GM19452 (cell line): ENCODE results near the gene CFAP299.
"Not testable (repeated sequence)": the region's sequence is repeated elsewhere in the genome, so short reads cannot be mapped to it uniquely, and the experiment has no call there.

ENCODE experiments used
- ATAC-seq: cut with Tn5 transposase; IDR thresholded peaks from one replicate; pipeline ENCODE4 v1.9.1; 2021; ENCODE audit not compliant: unreplicated experiment

The CFAP299 gene

DNA sequence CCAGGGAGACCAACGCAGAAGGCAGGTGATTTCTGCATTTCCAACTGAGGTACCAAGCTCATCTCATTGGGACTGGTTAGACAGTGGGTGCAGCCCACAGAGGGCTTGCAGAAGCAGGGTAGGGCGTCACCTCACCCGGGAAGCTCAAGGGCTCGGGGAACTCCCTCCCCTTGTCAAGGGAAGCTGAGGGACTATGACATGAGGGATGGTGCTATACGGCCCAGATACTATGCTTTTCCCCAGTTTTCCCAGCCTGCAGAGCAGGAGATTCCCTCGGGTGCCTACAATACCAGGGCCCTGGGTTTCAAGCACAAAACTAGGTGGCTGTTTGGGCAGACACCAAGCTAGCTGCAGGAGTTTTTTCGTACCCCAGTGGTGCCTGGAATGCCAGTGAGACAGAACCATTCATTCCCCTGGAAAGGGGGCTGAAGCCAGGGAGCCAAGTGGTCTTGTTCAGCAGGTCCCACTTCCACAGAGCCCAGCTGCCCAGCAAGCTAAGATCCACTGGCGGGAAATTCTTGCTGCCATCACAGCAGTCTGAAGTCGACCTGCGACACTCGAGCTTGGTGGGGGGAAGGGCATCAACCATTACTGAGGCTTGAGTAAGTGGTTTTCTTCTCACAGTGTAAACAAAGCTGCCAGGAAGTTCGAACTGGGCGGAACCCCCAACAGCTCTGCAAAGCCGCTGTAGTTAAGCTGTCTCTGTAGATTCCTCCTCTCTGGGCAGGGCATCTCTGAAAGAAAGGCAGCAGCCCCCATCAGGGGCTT lies 103.9 kb downstream of the CFAP299 start:
- ATAC-seq: not testable (repeated sequence)

DNA sequence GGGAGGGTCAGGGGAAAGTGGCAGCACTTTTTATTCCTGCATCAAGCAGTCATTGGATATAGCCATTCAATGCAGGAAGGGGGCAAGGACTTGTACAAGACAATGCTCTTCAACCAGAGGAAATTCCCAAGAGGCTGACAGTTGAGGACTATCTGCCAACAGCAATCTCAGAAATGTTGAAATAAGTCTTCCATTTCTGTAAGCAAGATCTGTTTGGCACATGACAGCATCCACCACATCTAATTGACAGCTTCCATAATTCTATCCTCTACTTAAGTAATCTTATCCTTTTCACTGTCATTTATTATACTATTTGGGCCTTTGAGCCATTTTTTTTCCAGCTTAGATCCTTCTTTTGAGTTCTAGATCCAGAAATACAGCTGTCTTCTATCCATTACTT lies 110.7 kb downstream of the CFAP299 start:
- ATAC-seq: no peak

DNA sequence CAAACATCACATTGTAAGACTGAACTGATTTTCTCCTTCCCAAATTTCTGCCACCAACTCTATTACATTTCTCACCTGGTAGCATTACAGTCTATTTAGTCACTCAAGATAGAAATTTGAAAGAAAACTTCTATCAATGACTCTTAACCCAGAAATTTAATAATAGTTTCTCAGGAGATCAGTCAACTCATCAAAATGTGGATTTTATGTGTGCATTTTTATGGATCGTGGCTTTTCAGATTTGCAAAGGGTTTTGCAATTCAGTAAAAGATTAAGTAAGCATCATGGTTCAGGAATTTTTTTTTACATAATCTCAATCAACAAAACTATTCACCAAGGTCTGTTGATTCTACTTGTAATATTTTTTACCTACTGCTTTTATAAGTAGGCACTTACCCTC lies 111.1 kb downstream of the CFAP299 start:
- ATAC-seq: no peak

DNA sequence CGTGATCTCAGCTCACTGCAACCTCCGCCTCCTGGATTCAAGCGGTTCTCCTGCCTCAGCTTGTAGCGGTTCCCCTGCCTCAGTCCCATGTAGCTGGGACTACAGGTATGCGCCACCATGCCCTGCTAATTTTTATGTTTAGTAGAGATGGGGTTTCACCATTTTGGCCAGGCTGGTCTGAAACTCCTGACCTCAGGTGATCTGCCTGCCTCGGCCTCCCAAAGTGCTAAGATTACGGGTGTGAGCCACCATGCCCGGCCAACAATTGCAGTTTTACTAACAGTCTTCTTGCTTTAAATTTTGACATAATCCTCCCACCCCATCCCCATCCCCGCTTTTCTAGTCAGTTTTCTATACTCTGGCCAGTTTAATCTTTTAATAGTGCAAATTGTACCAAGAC lies 112.0 kb downstream of the CFAP299 start:
- no peak for ATAC-seq

- ATAC-seq: no peak
These were observed 112.5 kb downstream of the CFAP299 start for GRCh38 chr4:80448056-80448455.

- no peak for ATAC-seq
These were observed 116.5 kb downstream of the CFAP299 start for GRCh38 chr4:80452055-80452454.

- ATAC-seq: no peak
These were observed 117.2 kb downstream of the CFAP299 start for GRCh38 chr4:80452768-80453167.

DNA sequence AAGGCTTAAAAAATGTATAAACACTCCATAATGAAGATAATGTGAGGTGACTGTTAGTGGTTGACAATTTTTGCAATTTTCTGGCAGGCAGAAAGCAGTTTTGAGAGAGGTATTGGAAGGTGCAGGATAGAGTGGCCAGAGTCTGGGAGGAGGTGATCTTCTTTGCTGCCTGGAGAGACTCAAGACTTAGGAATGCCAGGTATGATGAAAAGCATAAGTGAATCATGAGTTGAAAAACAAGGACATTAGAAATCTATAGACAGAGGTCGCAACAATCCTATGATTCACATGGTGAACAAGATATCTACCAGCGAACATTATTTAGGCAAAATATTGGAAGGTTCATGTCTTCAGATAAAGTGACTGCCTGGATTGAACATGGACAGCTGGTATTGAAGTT lies 118.5 kb downstream of the CFAP299 start:
- no peak for ATAC-seq

- no peak for ATAC-seq
These were observed 119.0 kb downstream of the CFAP299 start for GRCh38 chr4:80454556-80454955.

- no peak for ATAC-seq
These were observed 124.5 kb downstream of the CFAP299 start for GRCh38 chr4:80459918-80460473.

DNA sequence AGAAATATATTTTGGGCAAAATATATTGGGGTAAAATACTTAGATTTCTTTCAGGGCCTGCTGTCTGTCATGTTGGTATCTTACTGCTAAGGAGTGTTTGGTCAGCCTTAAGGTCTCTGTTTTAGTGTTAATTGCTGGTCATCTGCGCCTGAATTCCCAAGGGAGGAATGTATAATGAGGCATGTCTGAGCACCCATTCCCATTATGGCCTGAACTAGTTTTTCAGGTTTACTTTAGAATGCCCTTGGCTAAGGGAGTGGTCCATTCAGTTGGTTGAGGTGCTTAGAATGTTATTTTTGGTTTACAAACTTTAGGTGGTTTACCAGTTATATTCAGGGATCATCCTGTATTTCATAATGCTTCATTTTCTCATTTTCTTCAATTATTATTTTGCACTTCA lies 125.9 kb downstream of the CFAP299 start:
- ATAC-seq: no peak

GRCh38 chr4:80462621-80463091 lies 127.1 kb downstream of the CFAP299 start:
- ATAC-seq: peak; percentile 72

DNA sequence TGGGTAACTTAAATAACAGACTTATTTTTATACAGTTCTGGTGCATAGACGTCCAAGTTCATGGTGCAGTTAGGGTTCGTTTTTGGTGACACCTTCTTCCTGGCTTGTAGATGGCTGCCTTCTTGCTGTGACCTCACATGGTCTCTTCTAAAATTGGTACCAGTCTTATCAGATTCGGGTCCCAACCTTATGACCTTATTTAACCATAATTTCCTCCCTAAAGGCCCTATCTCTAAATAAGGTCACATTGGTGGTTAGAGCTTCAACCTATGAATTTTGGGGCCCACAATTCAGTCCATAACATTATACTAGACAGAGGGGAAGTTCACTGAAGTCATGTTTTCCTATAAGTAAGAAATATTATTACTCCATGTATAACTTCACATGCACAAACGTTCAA lies 128.0 kb downstream of the CFAP299 start:
- ATAC-seq: no peak

DNA sequence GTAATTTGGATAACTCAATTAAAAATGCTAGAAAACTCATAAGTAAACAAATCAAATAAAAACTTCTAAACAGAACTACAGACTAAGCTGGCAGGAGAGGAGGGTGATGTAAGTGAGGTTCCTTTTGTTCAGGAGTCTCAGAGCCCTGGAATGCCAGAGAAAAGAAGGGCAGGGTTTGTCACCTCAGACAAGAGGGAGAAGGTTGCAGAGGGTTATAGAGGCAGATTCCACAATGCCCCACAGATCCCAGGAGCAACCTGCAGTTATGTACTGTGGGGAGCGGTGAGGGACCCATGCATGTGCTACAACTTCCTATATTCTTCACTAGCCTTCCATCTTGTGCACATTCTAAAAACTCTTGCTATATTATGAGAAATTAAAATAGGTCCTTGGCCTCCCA lies 129.7 kb downstream of the CFAP299 start:
- no peak for ATAC-seq

DNA sequence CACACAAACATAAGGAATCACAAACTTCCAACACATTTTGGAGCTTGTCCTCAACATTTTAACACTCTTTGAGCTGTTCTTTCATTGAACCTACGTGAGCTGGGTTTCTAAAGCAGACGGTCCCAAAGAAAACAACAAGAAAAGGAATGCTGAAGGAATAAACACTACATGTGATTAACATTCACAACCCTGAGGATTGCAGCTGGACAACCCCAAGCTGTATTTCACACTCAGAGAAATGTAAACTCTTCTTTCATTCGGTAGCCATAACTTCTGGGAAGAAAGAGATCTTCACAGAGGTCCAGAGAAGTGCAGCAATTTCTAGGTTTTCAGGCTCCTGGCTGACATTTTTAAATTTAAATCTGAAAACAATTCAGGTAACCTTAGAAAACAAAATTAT lies 130.2 kb downstream of the CFAP299 start:
- ATAC-seq: no peak

DNA sequence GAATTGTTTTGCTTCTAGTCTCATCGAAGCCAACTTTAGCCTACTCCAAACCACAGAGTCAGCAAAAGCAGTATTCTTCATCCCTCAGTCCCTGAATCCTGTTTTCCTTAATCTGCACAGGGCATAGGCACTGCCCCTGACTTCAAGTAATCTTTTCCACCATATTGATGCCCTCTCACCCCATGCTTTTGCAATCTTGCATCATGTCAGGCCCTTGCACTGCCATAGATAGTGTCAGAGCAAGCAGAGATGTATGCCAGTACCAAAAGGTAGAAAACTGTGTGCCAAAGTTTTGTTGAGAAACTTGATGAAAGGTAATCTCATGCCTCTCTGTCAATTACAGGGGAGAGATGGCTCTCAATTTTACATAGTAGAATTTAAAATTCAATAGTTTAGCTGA lies 131.1 kb downstream of the CFAP299 start:
- ATAC-seq: no peak

DNA sequence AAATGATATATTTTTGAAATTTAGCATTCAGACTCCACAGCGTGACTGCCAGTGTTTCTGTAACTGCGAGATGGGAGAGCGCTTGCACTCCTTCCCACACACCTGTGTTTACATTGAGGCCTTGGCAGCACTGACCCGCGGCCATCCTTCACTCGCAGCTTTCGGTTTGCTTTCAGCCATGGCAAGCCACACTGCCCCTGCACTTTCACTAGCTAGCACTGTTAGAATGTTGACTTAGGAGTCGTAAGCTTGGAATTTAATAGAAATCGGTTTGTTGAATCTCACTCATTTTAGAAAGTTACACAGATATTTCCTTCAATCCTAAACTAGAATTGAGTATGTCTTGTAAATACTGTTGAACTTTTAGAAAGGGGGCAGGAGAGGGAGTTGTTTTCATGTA lies 136.2 kb downstream of the CFAP299 start:
- no peak for ATAC-seq

GRCh38 chr4:80475236-80475635 lies 139.7 kb downstream of the CFAP299 start:
- ATAC-seq: no peak

GRCh38 chr4:80475798-80476197 lies 140.3 kb downstream of the CFAP299 start:
- ATAC-seq: no peak

- ATAC-seq: no peak
These were observed 149.2 kb downstream of the CFAP299 start for GRCh38 chr4:80484712-80485111.

- ATAC-seq: no peak
These were observed 151.1 kb downstream of the CFAP299 start for GRCh38 chr4:80486603-80487002.

DNA sequence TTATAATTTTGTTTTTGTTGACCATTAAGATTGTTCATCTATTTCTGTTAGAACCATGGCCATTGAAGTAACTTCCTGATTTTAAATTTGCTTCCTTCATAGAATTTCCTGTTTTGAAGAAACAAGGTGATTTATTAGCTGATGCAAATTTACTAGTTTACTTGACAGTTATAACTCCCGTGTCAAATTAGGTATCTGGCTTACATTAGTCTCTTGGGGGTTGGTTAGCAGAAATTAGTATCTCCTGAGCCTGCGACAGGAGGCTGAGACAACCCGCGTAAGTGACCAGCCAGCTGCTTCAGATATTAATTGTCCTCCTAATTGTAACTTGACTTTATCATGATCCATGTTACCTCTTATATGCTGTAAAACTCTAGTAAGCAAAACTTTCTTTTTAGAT lies 154.3 kb downstream of the CFAP299 start:
- ATAC-seq: no peak

DNA sequence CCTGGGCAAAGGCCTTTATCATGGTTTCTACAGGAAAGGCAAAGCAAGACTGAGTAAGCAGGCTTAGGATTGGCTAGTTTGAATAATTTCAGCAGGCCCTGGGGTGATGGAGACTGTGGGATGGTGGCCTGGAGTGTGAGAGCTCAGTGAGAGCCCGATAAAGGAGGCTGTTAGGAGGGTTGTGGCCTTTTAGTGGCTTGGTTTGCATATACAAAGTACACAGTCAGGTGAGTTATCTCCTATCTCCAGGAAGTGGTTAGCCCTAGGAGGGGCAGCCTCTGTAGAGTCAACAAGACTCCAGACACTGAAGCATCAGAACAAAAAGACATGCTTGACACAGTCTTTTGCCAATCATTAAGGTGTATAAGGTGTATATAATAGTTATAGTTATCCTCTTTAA lies 157.2 kb downstream of the CFAP299 start:
- ATAC-seq: no peak
